HG03060 (cell line): ENCODE results near the gene COL4A2.

Experiments
- ATAC-seq: cut with Tn5 transposase; IDR thresholded peaks from one replicate; pipeline ENCODE4 v1.9.1; 2021; ENCODE audit warnings: low read depth, moderate number of reproducible peaks; ENCODE audit not compliant: unreplicated experiment

The COL4A2 gene

DNA sequence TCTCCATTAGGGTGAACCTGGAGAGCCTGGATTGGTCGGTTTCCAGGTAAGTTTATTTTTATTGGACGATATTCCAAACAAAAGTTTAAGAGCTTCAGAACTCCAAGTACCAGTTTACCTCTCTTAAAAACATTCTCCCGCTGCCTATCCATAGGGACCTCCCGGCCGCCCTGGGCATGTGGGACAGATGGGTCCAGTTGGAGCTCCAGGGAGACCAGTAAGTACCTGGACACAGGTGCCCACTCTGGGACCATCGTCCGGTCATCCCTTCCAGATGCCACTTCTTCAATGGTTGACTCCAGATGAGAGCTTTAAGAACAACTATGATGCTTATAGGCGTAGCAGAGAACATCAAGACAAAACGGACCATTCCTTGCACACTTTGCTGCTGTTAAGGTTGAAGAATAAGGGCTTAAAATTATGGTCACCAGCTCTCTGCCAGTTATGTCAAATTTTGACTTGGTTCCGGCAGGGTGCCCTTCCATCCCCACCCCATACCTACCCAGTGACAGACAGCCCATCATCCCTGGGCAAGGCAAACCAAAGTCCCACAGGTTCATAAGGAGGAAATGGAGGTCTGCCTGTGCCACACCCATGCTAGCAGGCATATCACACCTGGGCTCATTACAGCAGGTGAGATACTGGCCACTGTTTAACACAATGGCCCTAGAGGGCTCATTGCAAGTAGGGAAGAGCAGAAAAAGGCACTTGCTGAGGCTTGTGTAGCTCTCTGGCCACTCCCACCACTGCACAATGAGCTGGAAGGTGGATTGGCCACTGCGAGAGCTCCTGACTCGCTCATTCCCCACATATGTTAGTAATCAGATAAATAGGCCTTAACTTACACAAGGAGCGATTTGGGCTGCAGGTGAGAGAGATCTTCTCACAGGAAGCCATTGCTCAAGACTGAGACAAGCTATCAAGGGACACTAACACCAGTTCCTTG, 123.6 kb downstream of the COL4A2 start:
- ATAC-seq, result no peak

- no peak for ATAC-seq
Measured at GRCh38 chr13:110431425-110432294, 124.6 kb downstream of the COL4A2 start.

- no peak for ATAC-seq
Measured at GRCh38 chr13:110432522-110432921, 125.4 kb downstream of the COL4A2 start.

- no peak for ATAC-seq
Measured at GRCh38 chr13:110433014-110433413, 125.9 kb downstream of the COL4A2 start.

DNA sequence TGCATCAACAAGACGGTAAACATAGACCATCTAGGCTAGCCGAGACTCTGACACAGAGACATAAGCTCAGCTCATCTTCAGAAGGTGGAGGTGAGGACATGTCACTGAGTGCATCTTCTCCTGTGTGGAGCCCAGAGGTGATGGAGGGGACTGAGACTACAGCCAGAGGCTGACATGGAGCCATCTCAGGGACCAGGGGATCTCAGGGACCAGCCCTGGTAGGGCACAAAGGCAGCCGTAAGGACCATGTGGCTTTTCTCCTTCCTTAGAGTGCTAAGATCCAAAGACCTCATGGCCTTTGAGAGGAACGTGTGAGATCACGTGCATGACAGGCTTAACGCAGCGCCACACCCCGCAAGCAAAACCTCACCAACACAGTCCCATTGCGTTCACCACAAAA, 127.5 kb downstream of the COL4A2 start:
- no peak for ATAC-seq

DNA sequence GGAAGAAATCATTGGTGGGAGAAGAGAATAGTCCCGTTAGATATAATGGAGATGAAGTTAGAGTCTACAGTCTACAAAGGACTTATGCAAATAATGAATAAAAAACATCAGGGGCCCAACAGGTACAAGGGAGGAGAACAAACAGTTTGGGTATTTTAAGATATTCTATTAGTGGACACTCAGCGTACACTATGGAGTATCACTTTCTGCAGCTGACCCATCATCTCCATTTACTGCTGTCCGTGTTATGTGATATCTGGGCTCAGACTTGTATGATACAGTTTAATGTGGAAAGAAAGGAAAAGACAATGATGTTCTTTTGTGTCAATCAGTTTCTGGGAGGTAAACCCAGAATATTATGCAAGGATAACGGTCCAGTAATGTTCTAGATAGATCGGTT, 128.2 kb downstream of the COL4A2 start:
- ATAC-seq, result no peak

DNA sequence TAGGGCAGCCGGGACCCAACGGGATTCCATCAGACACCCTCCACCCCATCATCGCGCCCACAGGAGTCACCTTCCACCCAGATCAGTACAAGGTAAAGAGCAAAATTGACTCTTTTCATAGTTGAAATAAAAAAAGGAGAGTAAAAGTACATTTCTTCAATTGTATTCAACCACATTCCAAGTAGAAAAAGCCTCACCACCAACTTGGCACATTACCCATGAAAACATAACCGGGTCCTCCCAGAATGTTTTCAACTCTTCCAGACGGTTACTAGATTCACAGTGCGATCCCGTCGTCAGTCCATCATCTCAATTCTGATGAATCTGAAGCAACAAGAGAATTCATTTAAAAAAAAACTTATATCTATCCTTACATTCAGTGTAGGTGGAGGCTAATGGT, 129.2 kb downstream of the COL4A2 start:
- no peak for ATAC-seq

DNA sequence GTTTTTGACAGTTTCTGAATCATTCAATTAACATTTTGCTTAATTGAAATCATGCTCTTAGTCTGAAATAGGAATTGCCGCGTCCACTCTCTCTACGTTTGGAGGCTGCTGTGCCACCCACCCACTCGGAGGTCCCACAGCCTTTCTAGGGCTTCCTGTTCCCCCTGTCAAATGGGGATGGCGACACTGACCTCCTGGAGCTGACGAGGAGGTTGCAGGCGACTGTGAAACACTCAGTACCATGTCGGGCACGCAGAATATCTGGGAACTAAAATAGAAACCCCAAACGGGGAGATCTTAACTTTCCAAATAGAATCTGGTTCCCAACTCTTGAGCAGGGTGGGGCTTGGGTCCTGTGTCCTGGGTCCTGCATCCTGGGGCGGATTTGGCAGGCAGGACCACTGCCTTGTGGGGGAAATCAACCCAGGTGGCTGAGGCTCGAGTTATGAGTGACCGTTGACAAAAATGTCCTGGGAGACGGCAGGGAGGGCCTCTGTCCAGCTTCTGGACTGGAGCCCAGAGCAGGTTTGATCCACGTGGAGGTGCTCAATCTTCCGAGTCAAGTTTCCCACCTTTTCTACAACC, 129.8 kb downstream of the COL4A2 start:
- ATAC-seq, result no peak

DNA sequence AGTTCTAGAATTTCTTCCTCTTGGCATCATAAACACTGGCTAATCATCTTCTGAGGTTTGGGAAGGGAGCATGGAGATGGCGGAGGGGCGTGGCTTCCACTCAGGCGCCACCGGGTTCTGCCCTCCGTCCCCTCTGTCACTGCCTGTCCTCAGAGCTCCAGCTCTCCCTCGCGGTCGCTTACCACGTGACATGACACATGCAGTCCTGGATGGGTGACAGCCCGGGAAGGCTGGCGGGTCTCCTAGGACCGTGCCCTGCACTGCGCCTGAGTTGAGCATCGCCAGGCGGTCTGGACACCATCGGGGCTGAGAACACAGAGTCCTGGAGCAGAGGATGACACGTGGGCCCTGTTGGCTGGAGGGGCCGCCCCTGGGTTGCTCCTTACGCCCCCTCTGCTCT, 131.1 kb downstream of the COL4A2 start:
- ATAC-seq, result no peak

- ATAC-seq, result no peak
Measured at GRCh38 chr13:110438776-110439175, 131.7 kb downstream of the COL4A2 start.

- ATAC-seq, result no peak
Measured at GRCh38 chr13:110440946-110441731, 134.1 kb downstream of the COL4A2 start.

GRCh38 chr13:110442930-110443621, 136.0 kb downstream of the COL4A2 start:
- no peak for ATAC-seq

DNA sequence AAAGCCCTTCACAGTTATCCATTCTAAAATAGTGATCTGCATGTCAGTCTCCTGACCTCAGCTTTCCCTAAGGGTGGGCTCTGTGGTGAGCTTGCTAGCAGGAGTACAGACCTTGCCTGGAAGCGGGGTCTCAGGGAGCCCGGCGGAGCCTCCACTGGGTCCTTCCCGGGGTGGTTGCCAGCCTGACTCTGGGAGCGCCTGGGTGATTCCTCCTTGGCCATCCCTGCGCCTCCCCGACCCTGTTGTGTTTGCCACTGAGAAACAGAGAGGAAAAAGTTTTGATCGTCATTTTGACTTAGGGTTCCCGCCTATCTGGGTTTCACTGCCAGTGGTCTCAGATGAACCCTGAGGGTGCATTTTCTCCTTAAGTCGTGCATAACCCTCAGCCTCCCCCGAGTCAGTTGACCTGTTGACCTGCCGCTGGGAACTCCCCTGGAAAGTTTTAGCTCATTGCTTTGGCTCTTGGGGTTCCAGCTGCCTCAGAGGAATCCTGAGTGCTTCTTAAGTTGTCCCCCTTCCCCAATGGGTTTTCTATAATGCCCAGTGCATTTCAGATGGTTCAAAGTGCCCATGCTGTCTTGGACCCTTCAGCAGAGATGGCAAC, 136.6 kb downstream of the COL4A2 start:
- no peak for ATAC-seq

DNA sequence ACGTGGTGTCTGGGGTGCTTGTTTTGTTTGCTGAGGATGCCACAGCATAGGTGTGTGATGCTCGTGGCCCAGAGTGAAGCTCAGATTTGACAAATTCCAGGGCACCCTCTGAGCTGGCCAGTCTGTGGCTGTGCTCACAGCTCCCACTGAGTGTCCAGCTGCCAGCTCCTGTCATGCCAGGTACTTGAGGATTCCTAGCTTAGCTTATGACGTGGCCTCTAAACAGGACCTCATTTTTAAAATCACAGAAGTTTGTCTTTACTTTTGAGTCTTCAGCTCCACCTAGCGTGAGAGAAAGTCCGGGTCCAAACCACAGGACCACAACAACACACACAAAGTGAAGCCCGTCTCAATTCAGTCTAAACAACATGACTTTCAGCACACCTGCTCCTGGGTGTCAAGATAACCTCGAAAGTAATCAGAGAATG, 137.2 kb downstream of the COL4A2 start:
- no peak for ATAC-seq

- ATAC-seq, result no peak
Measured at GRCh38 chr13:110445183-110445582, 138.1 kb downstream of the COL4A2 start.

- no peak for ATAC-seq
Measured at GRCh38 chr13:110445722-110446574, 138.9 kb downstream of the COL4A2 start.

DNA sequence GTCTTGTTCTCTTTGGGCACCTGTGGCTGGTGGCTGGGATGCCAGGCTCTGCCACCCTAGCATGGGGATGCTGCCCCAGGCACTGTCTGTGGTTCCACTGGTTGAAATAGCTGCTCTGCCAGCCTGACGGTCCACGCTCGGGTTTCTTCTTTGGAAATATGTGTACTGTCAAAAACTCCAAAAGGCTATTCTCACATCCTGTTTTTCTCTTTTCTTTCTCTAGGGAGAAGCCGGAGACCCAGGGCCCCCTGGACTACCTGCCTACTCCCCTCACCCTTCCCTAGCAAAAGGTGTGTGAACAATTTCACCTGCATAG, 139.4 kb downstream of the COL4A2 start:
- ATAC-seq, result no peak

DNA sequence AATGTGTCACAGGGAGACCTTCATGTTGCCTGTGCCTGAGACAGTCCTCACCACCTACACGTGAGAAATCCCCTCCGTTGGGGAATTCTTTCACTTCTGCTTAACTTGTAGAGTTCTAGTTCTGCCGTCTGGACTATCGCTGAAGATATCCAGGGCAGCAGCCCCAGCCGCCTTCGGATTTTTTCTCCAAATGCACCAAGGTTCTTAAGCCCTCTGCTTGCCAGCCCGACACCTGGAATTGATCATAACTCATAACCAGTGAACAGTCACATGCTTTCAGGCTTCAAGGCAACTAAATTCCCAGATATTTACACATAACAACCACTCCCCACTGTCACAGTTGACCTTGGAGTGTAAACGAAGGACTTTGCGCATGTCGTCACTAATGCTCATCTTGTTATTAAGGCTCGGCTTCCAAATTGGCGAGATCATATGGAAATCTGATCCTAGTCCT, 140.0 kb downstream of the COL4A2 start:
- no peak for ATAC-seq
